Rectal smooth muscle tissue (tissue), 1 donor: ENCODE measurements around the gene STARD13.

Experiments
- H3K27ac ChIP-seq: one replicate; pipeline ENCODE4 v1.7.0; 2013; ENCODE audit warnings: low read depth, low read length, inconsistent platforms
- H3K27me3 ChIP-seq: one replicate; pipeline ENCODE4 v1.7.0; 2013; ENCODE audit warnings: low read length; ENCODE audit not compliant: control insufficient read depth, insufficient read depth
- H3K36me3 ChIP-seq: one replicate; pipeline ENCODE4 v1.7.0; 2013; ENCODE audit warnings: low read length; ENCODE audit not compliant: control insufficient read depth, insufficient read depth
- H3K4me1 ChIP-seq: one replicate; pipeline ENCODE4 v1.7.0; 2013; ENCODE audit warnings: low read length; ENCODE audit not compliant: control insufficient read depth, insufficient read depth
- H3K4me3 ChIP-seq: one replicate; pipeline ENCODE4 v1.7.0; 2013; ENCODE audit warnings: low read length
- H3K9ac ChIP-seq: one replicate; pipeline ENCODE4 v1.7.0; 2013; ENCODE audit warnings: low read length

Gene STARD13

GRCh38 chr13:33285420-33286124 lies at the start of gene STARD13:
Gene STARD13, minus strand, starts transcription at chr13:33285755. Its CDS starts 117 bp downstream, at chr13:33285638.
- peak within 1 kb of the TSS; percentile 94 for H3K4me3 ChIP-seq
- H3K27ac ChIP-seq = peak within 1 kb of the TSS; percentile 95
- H3K36me3 ChIP-seq = no peaks in the 10 kb centered on the region
- H3K9ac ChIP-seq = peak within 1 kb of the TSS; percentile 91
- no peaks in the 10 kb centered on the region for H3K27me3 ChIP-seq
- peaks cover 6% of the 10 kb centered on the region for H3K4me1 ChIP-seq

GRCh38 chr13:33334831-33335230 lies 49.3 kb upstream of the STARD13 start:
- Histone ChIP-seq H3K9ac (no peak overlapping the region), H3K36me3 (no peaks in the 10 kb centered on the region), H3K4me3 (no peak overlapping the region), H3K27me3 (no peaks in the 10 kb centered on the region), H3K27ac (no peak overlapping the region), H3K4me1 (no peaks in the 10 kb centered on the region)

GRCh38 chr13:33331962-33332361 lies 46.4 kb upstream of the STARD13 start:
- Histone ChIP-seq H3K4me3 (no peak overlapping the region), H3K36me3 (no peaks in the 10 kb centered on the region), H3K27me3 (no peaks in the 10 kb centered on the region), H3K4me1 (no peaks in the 10 kb centered on the region), H3K27ac (no peak overlapping the region), H3K9ac (no peak overlapping the region)

GRCh38 chr13:33330483-33330882 lies 44.9 kb upstream of the STARD13 start:
- Histone ChIP-seq H3K27me3 (no peaks in the 10 kb centered on the region), H3K4me1 (no peaks in the 10 kb centered on the region), H3K4me3 (no peak overlapping the region), H3K36me3 (no peaks in the 10 kb centered on the region), H3K9ac (no peak overlapping the region), H3K27ac (no peak overlapping the region)

GRCh38 chr13:33328701-33329100 lies 43.1 kb upstream of the STARD13 start:
- Histone ChIP-seq H3K27ac (no peak overlapping the region), H3K27me3 (no peaks in the 10 kb centered on the region), H3K9ac (no peak overlapping the region), H3K36me3 (no peaks in the 10 kb centered on the region), H3K4me1 (peaks cover 4% of the 10 kb centered on the region), H3K4me3 (no peak overlapping the region)

- H3K4me3 ChIP-seq = no peak overlapping the region
- peaks cover 4% of the 10 kb centered on the region for H3K4me1 ChIP-seq
- no peaks in the 10 kb centered on the region for H3K36me3 ChIP-seq
- no peak overlapping the region for H3K9ac ChIP-seq
- no peaks in the 10 kb centered on the region for H3K27me3 ChIP-seq
- H3K27ac ChIP-seq = no peak overlapping the region
Observed at GRCh38 chr13:33326723-33327122, 41.2 kb upstream of the STARD13 start.

- H3K4me3 ChIP-seq = no peak overlapping the region
- no peak overlapping the region for H3K27ac ChIP-seq
- H3K36me3 ChIP-seq = no peaks in the 10 kb centered on the region
- H3K27me3 ChIP-seq = no peaks in the 10 kb centered on the region
- H3K9ac ChIP-seq = no peak overlapping the region
- H3K4me1 ChIP-seq = peaks cover 4% of the 10 kb centered on the region
Observed at GRCh38 chr13:33326246-33326645, 40.7 kb upstream of the STARD13 start.

GRCh38 chr13:33323801-33324510 lies 38.4 kb upstream of the STARD13 start:
- Histone ChIP-seq H3K4me1 (peaks cover 4% of the 10 kb centered on the region), H3K36me3 (no peaks in the 10 kb centered on the region), H3K4me3 (no peak overlapping the region), H3K27me3 (no peaks in the 10 kb centered on the region), H3K9ac (no peak overlapping the region), H3K27ac (no peak overlapping the region)

- no peak overlapping the region for H3K4me3 ChIP-seq
- no peak overlapping the region for H3K9ac ChIP-seq
- no peaks in the 10 kb centered on the region for H3K36me3 ChIP-seq
- peaks cover 4% of the 10 kb centered on the region for H3K4me1 ChIP-seq
- no peaks in the 10 kb centered on the region for H3K27me3 ChIP-seq
- no peak overlapping the region for H3K27ac ChIP-seq
Observed at GRCh38 chr13:33322965-33323668, 37.6 kb upstream of the STARD13 start.

GRCh38 chr13:33322543-33322809 lies 36.9 kb upstream of the STARD13 start:
- H3K36me3 ChIP-seq = no peaks in the 10 kb centered on the region
- H3K27me3 ChIP-seq = no peaks in the 10 kb centered on the region
- no peak overlapping the region for H3K9ac ChIP-seq
- H3K27ac ChIP-seq = peak overlapping the region; percentile 34
- peaks cover 4% of the 10 kb centered on the region for H3K4me1 ChIP-seq
- no peak overlapping the region for H3K4me3 ChIP-seq

- H3K36me3 ChIP-seq = no peaks in the 10 kb centered on the region
- H3K27me3 ChIP-seq = no peaks in the 10 kb centered on the region
- peaks cover 4% of the 10 kb centered on the region for H3K4me1 ChIP-seq
- peak overlapping the region; percentile 24 for H3K27ac ChIP-seq
- H3K4me3 ChIP-seq = no peak overlapping the region
- H3K9ac ChIP-seq = no peak overlapping the region
Observed at GRCh38 chr13:33321686-33322542, 36.4 kb upstream of the STARD13 start.

GRCh38 chr13:33319859-33320258 lies 34.3 kb upstream of the STARD13 start:
- Histone ChIP-seq H3K4me1 (peaks cover 4% of the 10 kb centered on the region), H3K9ac (no peak overlapping the region), H3K27me3 (no peaks in the 10 kb centered on the region), H3K27ac (no peak overlapping the region), H3K36me3 (no peaks in the 10 kb centered on the region), H3K4me3 (no peak overlapping the region)
